Measurements from ENCODE around the gene PALLD.

DNA sequence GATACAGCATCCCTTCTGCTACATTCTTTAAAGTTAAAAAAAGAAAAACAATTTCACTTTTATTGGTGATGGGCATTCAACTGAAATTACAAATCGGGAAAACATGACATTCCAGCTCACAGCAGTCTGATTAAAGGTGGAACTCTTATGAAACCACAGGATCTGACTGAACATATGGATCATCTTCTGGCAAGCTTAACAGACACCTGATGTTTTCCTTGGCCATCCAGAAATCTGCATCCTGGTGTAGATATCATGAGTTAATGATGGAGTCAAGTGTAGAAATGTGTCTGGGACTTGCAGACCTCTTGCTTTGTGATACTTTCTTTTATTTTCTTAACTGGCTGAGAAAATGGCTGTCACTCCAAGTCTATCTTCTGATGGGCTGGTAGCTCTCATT is 345.3 kb downstream of the PALLD start:
- no peak for TF ChIP-seq POLR2A (IDR thresholded peaks at IDR 0.05)
- TF ChIP-seq, protein P1, sequence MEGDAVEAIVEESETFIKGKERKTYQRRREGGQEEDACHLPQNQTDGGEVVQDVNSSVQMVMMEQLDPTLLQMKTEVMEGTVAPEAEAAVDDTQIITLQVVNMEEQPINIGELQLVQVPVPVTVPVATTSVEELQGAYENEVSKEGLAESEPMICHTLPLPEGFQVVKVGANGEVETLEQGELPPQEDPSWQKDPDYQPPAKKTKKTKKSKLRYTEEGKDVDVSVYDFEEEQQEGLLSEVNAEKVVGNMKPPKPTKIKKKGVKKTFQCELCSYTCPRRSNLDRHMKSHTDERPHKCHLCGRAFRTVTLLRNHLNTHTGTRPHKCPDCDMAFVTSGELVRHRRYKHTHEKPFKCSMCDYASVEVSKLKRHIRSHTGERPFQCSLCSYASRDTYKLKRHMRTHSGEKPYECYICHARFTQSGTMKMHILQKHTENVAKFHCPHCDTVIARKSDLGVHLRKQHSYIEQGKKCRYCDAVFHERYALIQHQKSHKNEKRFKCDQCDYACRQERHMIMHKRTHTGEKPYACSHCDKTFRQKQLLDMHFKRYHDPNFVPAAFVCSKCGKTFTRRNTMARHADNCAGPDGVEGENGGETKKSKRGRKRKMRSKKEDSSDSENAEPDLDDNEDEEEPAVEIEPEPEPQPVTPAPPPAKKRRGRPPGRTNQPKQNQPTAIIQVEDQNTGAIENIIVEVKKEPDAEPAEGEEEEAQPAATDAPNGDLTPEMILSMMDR (IDR thresholded peaks at IDR 0.05): no peak
- no peak for TF ChIP-seq POLR2AphosphoS5 (IDR thresholded peaks at IDR 0.05)
- TF ChIP-seq EP300 (IDR thresholded peaks at IDR 0.05): no peak

Measured in suprapubic skin (tissue), 4 donors.